ENCODE data around the gene ATP2A3.

ATP2A3 gene

DNA sequence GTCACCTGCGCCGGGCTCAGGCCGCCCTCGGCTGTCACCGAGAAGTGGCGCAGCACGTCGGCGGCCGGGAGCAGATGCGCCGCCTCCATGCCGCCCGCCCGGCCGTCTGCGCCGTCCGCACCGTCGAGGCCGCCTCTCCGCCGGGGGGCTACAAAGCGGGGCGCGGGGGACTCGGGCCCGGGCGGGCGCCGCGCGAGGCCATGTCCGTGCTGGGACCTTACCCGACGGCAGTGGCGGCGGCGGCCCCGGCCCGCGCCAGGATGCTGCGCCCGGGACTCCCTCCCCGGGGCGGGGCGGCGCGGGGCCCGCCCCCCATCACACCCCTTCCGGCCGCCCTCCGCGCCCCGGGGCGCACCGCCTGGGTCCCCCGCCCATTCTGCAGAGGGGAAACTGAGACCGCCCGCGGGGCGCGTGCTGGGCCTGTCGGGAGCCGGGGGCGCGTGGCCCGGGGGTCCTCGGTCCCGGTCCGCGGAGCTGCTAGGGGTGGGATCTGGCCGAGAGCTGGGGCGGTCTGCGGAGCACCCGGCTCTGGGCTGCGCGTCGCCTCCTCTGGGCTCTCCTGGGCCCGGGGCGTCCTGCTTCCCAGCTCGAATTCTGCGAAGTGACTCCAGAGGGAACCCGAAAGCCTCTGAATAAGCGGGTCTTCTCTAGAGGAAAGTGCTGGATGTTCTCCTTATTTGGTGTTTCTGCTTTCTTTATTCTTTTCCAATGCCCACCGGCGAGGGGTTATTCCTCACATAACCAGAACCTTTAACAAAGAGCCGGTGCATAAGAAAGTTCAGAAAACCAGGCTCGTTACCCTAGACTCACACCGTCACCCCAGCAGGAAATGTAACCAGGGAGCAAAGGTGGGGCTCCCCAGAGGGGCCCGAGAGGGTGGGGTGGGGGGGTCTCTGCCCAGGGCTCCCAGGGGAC lies at the start of gene ATP2A3:
Gene ATP2A3 (minus strand): TSS at position 235 of the 915 bp plus-strand sequence. CDS start 146 bp downstream, at position 89.
- Histone ChIP-seq H3K27ac (ENCODE audit: low read length) (no peak within 1 kb of the TSS), H3K27me3 (ENCODE audit: control insufficient read depth, insufficient read depth, low read length) (peaks cover 3% of the 10 kb centered on the region; the same call in 1 of the 2 replicates), H3K4me3 (ENCODE audit: low read length) (peak within 1 kb of the TSS; percentile 33; the same call in 1 of the 2 replicates), H3K36me3 (ENCODE audit: control insufficient read depth, insufficient read depth, low read length) (no peaks in the 10 kb centered on the region), H3K4me1 (ENCODE audit: control insufficient read depth, insufficient read depth, low read length) (no peaks in the 10 kb centered on the region), H3K9me3 (ENCODE audit: control insufficient read depth, insufficient read depth, low read length) (no peaks in the 10 kb centered on the region)
- no CpG with 5 or more reads among the region's 92 CpGs for WGBS (ENCODE audit: insufficient coverage, insufficient read length)
- no peak for DNase-seq (ENCODE audit: low read depth, low spot score)

DNA sequence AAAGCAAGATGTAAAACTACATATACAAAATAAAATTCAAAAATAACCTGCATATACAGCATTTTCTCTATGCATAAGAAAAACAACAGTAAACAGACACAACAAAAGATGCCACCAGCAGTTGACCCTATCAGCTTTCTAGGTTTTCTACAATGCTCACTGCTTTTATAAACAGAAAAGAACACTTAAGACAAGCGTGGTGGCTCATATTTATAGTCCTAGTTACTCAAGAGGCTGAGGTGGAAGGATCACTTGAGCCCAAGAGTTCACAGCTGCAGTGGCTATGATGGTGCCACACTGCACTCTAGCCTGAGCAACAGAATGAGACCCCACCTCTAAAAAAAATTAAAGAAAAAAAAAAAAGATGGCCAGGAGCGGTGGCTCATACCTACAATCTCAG lies 46.5 kb upstream of the ATP2A3 start:
- no peak overlapping the region for H3K27ac ChIP-seq (ENCODE audit: low read length)
- H3K27me3 ChIP-seq (ENCODE audit: control insufficient read depth, insufficient read depth, low read length): no peaks in the 10 kb centered on the region
- no peak overlapping the region for H3K4me3 ChIP-seq (ENCODE audit: low read length)
- H3K4me1 ChIP-seq (ENCODE audit: control insufficient read depth, insufficient read depth, low read length): peaks cover 2% of the 10 kb centered on the region; the same call in 1 of the 2 replicates
- H3K36me3 ChIP-seq (ENCODE audit: control insufficient read depth, insufficient read depth, low read length): peaks cover 5% of the 10 kb centered on the region; the same call in 1 of the 2 replicates
- no peaks in the 10 kb centered on the region for H3K9me3 ChIP-seq (ENCODE audit: control insufficient read depth, insufficient read depth, low read length)
- no CpG with 5 or more reads among the region's 2 CpGs for WGBS (ENCODE audit: insufficient coverage, insufficient read length)
- no peak for DNase-seq (ENCODE audit: low read depth, low spot score)

DNA sequence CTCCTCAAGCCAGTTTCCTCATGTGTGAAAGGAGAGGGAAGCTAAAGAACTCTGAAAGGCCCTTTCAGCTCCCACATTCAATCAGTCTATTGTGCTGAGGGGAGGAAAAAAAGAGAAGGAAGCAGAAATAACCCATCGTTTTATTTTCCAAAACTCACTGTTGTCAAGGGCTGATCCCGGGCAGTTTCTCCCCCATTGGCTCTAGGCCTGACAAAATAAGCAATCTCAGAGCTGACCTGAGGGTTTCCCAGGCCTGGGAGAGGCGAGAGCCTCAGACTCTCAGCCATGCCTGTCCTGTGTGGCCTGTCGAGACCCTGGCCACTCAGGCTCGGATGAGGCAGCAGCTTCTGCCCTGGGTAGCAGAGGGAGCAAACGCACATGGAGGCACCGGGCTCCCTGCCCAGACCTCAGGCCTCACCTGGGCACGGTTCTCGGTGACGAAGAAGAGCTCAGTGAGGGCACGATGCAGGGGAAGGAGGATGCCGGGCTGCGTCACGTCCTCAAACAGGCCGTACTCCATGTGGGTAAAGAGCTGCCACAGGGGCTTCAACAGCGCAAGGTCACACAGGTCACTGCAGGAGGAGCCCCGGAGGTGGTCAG lies 45.0 kb upstream of the ATP2A3 start:
- no peak for DNase-seq (ENCODE audit: low read depth, low spot score)
- H3K27ac ChIP-seq (ENCODE audit: low read length): no peak overlapping the region
- H3K4me1 ChIP-seq (ENCODE audit: control insufficient read depth, insufficient read depth, low read length): peaks cover 2% of the 10 kb centered on the region; the same call in 1 of the 2 replicates
- H3K36me3 ChIP-seq (ENCODE audit: control insufficient read depth, insufficient read depth, low read length): peaks cover 5% of the 10 kb centered on the region; the same call in 1 of the 2 replicates
- no CpG with 5 or more reads among the region's 17 CpGs for WGBS (ENCODE audit: insufficient coverage, insufficient read length)
- no peak overlapping the region for H3K4me3 ChIP-seq (ENCODE audit: low read length)
- no peaks in the 10 kb centered on the region for H3K9me3 ChIP-seq (ENCODE audit: control insufficient read depth, insufficient read depth, low read length)
- no peaks in the 10 kb centered on the region for H3K27me3 ChIP-seq (ENCODE audit: control insufficient read depth, insufficient read depth, low read length)

GRCh38 chr17:4008441-4009185 lies 44.4 kb upstream of the ATP2A3 start:
- Histone ChIP-seq H3K36me3 (ENCODE audit: control insufficient read depth, insufficient read depth, low read length) (0 out of 2 replicates have a peak, but pooled peaks cover 3% of the 10 kb centered on the region), H3K27ac (ENCODE audit: low read length) (no peak overlapping the region), H3K9me3 (ENCODE audit: control insufficient read depth, insufficient read depth, low read length) (no peaks in the 10 kb centered on the region), H3K27me3 (ENCODE audit: control insufficient read depth, insufficient read depth, low read length) (no peaks in the 10 kb centered on the region), H3K4me3 (ENCODE audit: low read length) (no peak overlapping the region), H3K4me1 (ENCODE audit: control insufficient read depth, insufficient read depth, low read length) (peaks cover 5% of the 10 kb centered on the region)
- no CpG with 5 or more reads among the region's 26 CpGs for WGBS (ENCODE audit: insufficient coverage, insufficient read length)
- DNase-seq (ENCODE audit: low read depth, low spot score): no peak

DNA sequence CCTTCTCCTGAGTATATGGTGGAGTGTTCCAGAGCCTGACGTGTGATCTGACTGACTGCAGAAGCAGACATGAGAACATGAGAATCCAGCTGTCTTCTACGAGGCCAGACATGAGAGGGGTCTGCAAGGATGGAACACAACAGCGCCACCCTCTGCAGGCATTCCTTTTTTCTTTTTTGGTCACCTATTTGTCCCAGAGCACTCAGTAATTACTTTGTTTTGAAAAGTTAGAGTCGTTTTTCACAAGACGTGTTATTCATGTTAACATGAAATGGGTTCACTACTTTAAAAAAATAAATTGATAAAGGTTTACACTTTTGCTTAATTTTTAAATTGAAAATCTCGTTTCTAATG lies 43.8 kb upstream of the ATP2A3 start:
- Histone ChIP-seq H3K4me3 (ENCODE audit: low read length) (no peak overlapping the region), H3K4me1 (ENCODE audit: control insufficient read depth, insufficient read depth, low read length) (peaks cover 8% of the 10 kb centered on the region), H3K36me3 (ENCODE audit: control insufficient read depth, insufficient read depth, low read length) (0 out of 2 replicates have a peak, but pooled peaks cover 3% of the 10 kb centered on the region), H3K27me3 (ENCODE audit: control insufficient read depth, insufficient read depth, low read length) (no peaks in the 10 kb centered on the region), H3K9me3 (ENCODE audit: control insufficient read depth, insufficient read depth, low read length) (no peaks in the 10 kb centered on the region), H3K27ac (ENCODE audit: low read length) (no peak overlapping the region)
- no CpG with 5 or more reads among the region's 6 CpGs for WGBS (ENCODE audit: insufficient coverage, insufficient read length)
- DNase-seq (ENCODE audit: low read depth, low spot score): no peak

DNA sequence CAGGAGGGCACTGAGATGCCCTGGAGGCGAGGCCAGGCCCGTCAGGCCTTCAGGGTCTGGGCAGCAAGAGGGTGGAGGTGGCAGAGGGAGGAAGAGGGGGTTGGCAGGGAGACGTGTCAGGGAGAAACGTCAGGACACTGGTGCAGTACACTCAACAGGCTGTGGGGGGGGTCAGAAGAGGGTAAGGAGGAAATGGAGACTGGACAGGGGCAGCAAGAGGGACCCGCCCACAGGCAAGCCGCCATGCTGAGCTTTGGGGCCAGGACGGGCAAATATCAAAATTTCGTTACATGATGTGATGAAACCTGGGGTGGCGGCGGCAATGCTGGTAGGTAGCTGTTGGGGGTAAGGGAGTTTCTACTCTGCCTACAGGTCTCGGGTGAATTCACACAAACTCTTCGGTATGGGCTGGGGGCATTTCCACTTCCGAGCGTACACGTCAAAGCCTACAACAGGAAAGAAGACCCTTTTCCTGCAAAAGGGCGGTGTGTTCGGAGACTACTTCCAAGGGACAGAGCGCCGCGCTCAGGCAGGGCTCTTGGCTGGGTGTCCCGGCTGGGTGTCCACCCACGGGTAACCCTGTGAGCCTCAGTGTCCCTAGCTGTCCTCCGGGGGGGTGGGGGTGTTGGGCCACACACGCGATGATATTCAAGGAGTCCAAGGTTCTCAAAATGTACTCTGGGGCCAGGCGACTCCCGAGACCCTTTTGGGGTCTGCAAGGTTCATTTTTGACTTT lies 43.3 kb upstream of the ATP2A3 start:
- Histone ChIP-seq H3K36me3 (ENCODE audit: control insufficient read depth, insufficient read depth, low read length) (0 out of 2 replicates have a peak, but pooled peaks cover 3% of the 10 kb centered on the region), H3K27ac (ENCODE audit: low read length) (no peak overlapping the region)
- WGBS (ENCODE audit: insufficient coverage, insufficient read length): no CpG with 5 or more reads among the region's 27 CpGs

DNA sequence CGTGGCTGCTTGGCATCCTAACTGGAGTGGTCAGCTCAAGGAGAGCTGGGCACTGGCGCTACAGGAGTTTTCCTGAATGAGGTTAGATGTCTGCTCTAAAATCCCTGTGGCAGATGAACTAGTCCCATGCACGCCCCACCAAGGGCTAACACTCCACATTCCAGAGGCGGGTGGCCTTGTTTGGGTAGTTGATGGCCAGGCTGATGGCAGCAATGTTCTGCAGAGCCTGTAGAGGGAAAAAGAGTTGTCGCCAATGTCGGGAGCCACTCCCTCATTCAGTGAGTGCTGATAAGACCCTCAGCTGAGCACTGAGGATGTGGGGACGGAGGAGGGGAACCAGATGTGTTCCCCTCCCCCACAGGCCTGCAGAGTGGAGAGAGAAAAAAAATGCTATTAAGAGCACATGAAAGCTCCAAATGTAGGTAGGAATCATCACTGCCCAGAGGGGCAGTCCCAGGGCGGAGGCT lies 42.5 kb upstream of the ATP2A3 start:
- no CpG with 5 or more reads among the region's 8 CpGs for WGBS (ENCODE audit: insufficient coverage, insufficient read length)
- no peak overlapping the region for H3K4me3 ChIP-seq (ENCODE audit: low read length)
- DNase-seq (ENCODE audit: low read depth, low spot score): no peak
- peaks cover 8% of the 10 kb centered on the region for H3K4me1 ChIP-seq (ENCODE audit: control insufficient read depth, insufficient read depth, low read length)
- H3K27me3 ChIP-seq (ENCODE audit: control insufficient read depth, insufficient read depth, low read length): no peaks in the 10 kb centered on the region
- no peaks in the 10 kb centered on the region for H3K9me3 ChIP-seq (ENCODE audit: control insufficient read depth, insufficient read depth, low read length)
- H3K27ac ChIP-seq (ENCODE audit: low read length): no peak overlapping the region
- H3K36me3 ChIP-seq (ENCODE audit: control insufficient read depth, insufficient read depth, low read length): 0 out of 2 replicates have a peak, but pooled peaks cover 3% of the 10 kb centered on the region

More for the DNA sequence above, 43.3 kb upstream of the ATP2A3 start:
- Histone ChIP-seq H3K4me3 (ENCODE audit: low read length) (no peak overlapping the region), H3K27me3 (ENCODE audit: control insufficient read depth, insufficient read depth, low read length) (no peaks in the 10 kb centered on the region), H3K9me3 (ENCODE audit: control insufficient read depth, insufficient read depth, low read length) (no peaks in the 10 kb centered on the region), H3K4me1 (ENCODE audit: control insufficient read depth, insufficient read depth, low read length) (peaks cover 8% of the 10 kb centered on the region)
- no peak for DNase-seq (ENCODE audit: low read depth, low spot score)

DNA sequence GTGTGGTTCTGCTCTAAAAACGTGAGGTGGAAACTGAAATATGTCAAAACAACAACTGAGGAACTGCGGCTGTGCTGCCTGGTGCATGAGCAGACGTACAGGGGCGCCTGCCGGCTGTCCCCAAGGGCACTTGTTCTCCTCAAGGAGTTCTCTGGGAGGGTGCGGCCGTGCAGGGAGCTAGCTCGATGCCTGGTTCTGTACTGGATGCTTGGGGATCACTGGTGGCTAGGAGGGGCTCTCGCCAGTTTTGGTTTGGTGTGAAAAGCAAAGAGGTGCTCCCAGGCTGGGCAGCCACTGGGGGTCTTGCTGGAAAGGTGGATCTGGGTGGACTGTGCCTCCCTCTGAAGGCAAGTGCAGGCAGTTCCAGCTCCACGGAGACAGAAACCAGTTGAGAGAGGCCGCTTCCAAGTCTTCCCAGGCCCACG lies 41.9 kb upstream of the ATP2A3 start:
- peaks cover 8% of the 10 kb centered on the region for H3K4me1 ChIP-seq (ENCODE audit: control insufficient read depth, insufficient read depth, low read length)
- no peak overlapping the region for H3K27ac ChIP-seq (ENCODE audit: low read length)
- DNase-seq (ENCODE audit: low read depth, low spot score): no peak
- H3K9me3 ChIP-seq (ENCODE audit: control insufficient read depth, insufficient read depth, low read length): no peaks in the 10 kb centered on the region
- H3K27me3 ChIP-seq (ENCODE audit: control insufficient read depth, insufficient read depth, low read length): no peaks in the 10 kb centered on the region
- no CpG with 5 or more reads among the region's 12 CpGs for WGBS (ENCODE audit: insufficient coverage, insufficient read length)
- 0 out of 2 replicates have a peak, but pooled peaks cover 3% of the 10 kb centered on the region for H3K36me3 ChIP-seq (ENCODE audit: control insufficient read depth, insufficient read depth, low read length)
- no peak overlapping the region for H3K4me3 ChIP-seq (ENCODE audit: low read length)

- Histone ChIP-seq H3K4me3 (ENCODE audit: low read length) (no peak overlapping the region), H3K4me1 (ENCODE audit: control insufficient read depth, insufficient read depth, low read length) (peaks cover 8% of the 10 kb centered on the region), H3K36me3 (ENCODE audit: control insufficient read depth, insufficient read depth, low read length) (0 out of 2 replicates have a peak, but pooled peaks cover 3% of the 10 kb centered on the region), H3K27me3 (ENCODE audit: control insufficient read depth, insufficient read depth, low read length) (no peaks in the 10 kb centered on the region), H3K27ac (ENCODE audit: low read length) (no peak overlapping the region), H3K9me3 (ENCODE audit: control insufficient read depth, insufficient read depth, low read length) (no peaks in the 10 kb centered on the region)
- no CpG with 5 or more reads among the region's 22 CpGs for WGBS (ENCODE audit: insufficient coverage, insufficient read length)
- DNase-seq (ENCODE audit: low read depth, low spot score): no peak
Measured at GRCh38 chr17:4005296-4006164, 41.3 kb upstream of the ATP2A3 start.

Measured in iPS DF 6.9 (cell line).